RWPE2 (cell line): ENCODE data around the gene TCF12.

Experiments
- ATAC-seq: fragments of 200-7000 bp; cut with Tn5 transposase; 3 replicates; pipeline ENCODE4 v1.9.1; 2021; ENCODE audit warnings: low read depth
- DNase-seq: peaks from one replicate; pipeline ENCODE4 v3.0.0-alpha.2; 2020; ENCODE audit warnings: low spot score
- H3K27ac ChIP-seq: fragments of 450-650 bp; 2 replicates; pipeline ENCODE4 v1.5.1; 2017; ENCODE audit warnings: mild to moderate bottlenecking; ENCODE audit not compliant: poor library complexity, severe bottlenecking
- H3K27me3 ChIP-seq: fragments of 250-450 bp; sonication (Bioruptor Pico); 2 replicates; pipeline ENCODE4 v1.5.1; 2021; ENCODE audit warnings: mild to moderate bottlenecking, moderate library complexity; ENCODE audit not compliant: insufficient read depth, poor library complexity, severe bottlenecking
- H3K36me3 ChIP-seq: fragments of 250-450 bp; sonication (Bioruptor Pico); 2 replicates; pipeline ENCODE4 v1.5.1; 2020; ENCODE audit warnings: low read depth, mild to moderate bottlenecking, moderate library complexity
- H3K4me1 ChIP-seq: fragments of 250-450 bp; sonication (Bioruptor Pico); 2 replicates; pipeline ENCODE4 v1.5.1; 2021; ENCODE audit warnings: mild to moderate bottlenecking, moderate library complexity; ENCODE audit not compliant: insufficient read depth, poor library complexity, severe bottlenecking
- H3K4me3 ChIP-seq: fragments of 250-450 bp; sonication (Bioruptor Pico); 2 replicates; pipeline ENCODE4 v1.5.1; 2021; ENCODE audit warnings: mild to moderate bottlenecking, moderate library complexity; ENCODE audit not compliant: severe bottlenecking
- H3K9me3 ChIP-seq: fragments of 250-450 bp; sonication (Bioruptor Pico); 2 replicates; pipeline ENCODE4 v1.5.1; 2021; ENCODE audit warnings: mild to moderate bottlenecking, moderate library complexity; ENCODE audit not compliant: severe bottlenecking
- CTCF ChIP-seq: fragments of 450-650 bp; IDR thresholded peaks from one replicate; pipeline ENCODE4 v1.5.1; 2017; ENCODE audit warnings: mild to moderate bottlenecking, moderate library complexity; ENCODE audit not compliant: poor library complexity, severe bottlenecking

The TCF12 gene

GRCh38 chr15:57183041-57183440 lies 264.6 kb downstream of the TCF12 start:
- Histone ChIP-seq H3K9me3 (no peaks in the 10 kb centered on the region), H3K27ac (no peak overlapping the region), H3K36me3 (peaks cover 9% of the 10 kb centered on the region; the same call in 1 of the 2 replicates), H3K27me3 (no peaks in the 10 kb centered on the region), H3K4me3 (no peak overlapping the region), H3K4me1 (no peaks in the 10 kb centered on the region)
- DNase-seq (no peak), ATAC-seq (no peak)
- TF ChIP-seq CTCF: no peak

GRCh38 chr15:57183614-57184344 lies 265.3 kb downstream of the TCF12 start:
- Histone ChIP-seq H3K4me3 (no peak overlapping the region), H3K4me1 (no peaks in the 10 kb centered on the region), H3K36me3 (peaks cover 9% of the 10 kb centered on the region; the same call in 1 of the 2 replicates), H3K9me3 (no peaks in the 10 kb centered on the region), H3K27me3 (no peaks in the 10 kb centered on the region), H3K27ac (no peak overlapping the region)
- ATAC-seq: no peak
- DNase-seq: no peak
- no peak for TF ChIP-seq CTCF

GRCh38 chr15:57184502-57184901 lies 266.1 kb downstream of the TCF12 start:
- ATAC-seq (no peak), DNase-seq (no peak)
- Histone ChIP-seq H3K4me3 (no peak overlapping the region), H3K36me3 (peaks cover 9% of the 10 kb centered on the region; the same call in 1 of the 2 replicates), H3K27ac (no peak overlapping the region), H3K27me3 (no peaks in the 10 kb centered on the region), H3K9me3 (no peaks in the 10 kb centered on the region), H3K4me1 (no peaks in the 10 kb centered on the region)
- TF ChIP-seq CTCF: no peak

GRCh38 chr15:57185507-57186074 lies 267.1 kb downstream of the TCF12 start:
- H3K4me1 ChIP-seq: no peaks in the 10 kb centered on the region
- no peak for DNase-seq
- ATAC-seq: no peak

More at GRCh38 chr15:57185507-57186074, 267.1 kb downstream of the TCF12 start:
- no peaks in the 10 kb centered on the region for H3K27me3 ChIP-seq
- TF ChIP-seq CTCF: no peak
- no peak overlapping the region for H3K4me3 ChIP-seq
- H3K27ac ChIP-seq: no peak overlapping the region
- no peaks in the 10 kb centered on the region for H3K9me3 ChIP-seq
- peaks cover 9% of the 10 kb centered on the region; the same call in 1 of the 2 replicates for H3K36me3 ChIP-seq
